HG02763 (cell line): ENCODE results near the gene PKNOX2.

Experiments
- ATAC-seq: cut with Tn5 transposase; IDR thresholded peaks from one replicate; pipeline ENCODE4 v1.9.1; 2021; ENCODE audit warnings: mild to moderate bottlenecking, moderate library complexity; ENCODE audit not compliant: unreplicated experiment

Gene PKNOX2

GRCh38 chr11:125154378-125155099 lies 10.0 kb upstream of the PKNOX2 start:
- no peak for ATAC-seq

- ATAC-seq = no peak
Observed at GRCh38 chr11:125155100-125155444, 9.5 kb upstream of the PKNOX2 start.

GRCh38 chr11:125155767-125156166 lies 8.8 kb upstream of the PKNOX2 start:
- ATAC-seq = no peak

GRCh38 chr11:125156346-125157117 lies 8.0 kb upstream of the PKNOX2 start:
- ATAC-seq = no peak

GRCh38 chr11:125157118-125157733 lies 7.3 kb upstream of the PKNOX2 start:
- no peak for ATAC-seq

- ATAC-seq = no peak
Observed at GRCh38 chr11:125157953-125158680, 6.4 kb upstream of the PKNOX2 start.

- no peak for ATAC-seq
Observed at GRCh38 chr11:125162743-125163142, 1.8 kb upstream of the PKNOX2 start.

GRCh38 chr11:125163431-125164063 lies 1.0 kb upstream of the PKNOX2 start:
- no peak for ATAC-seq

GRCh38 chr11:125164091-125164421 lies 495 bp upstream of the PKNOX2 start:
- no peak for ATAC-seq

GRCh38 chr11:125165111-125165842 lies 726 bp downstream of the PKNOX2 start:
- ATAC-seq = no peak

- no peak for ATAC-seq
Observed at GRCh38 chr11:125165843-125166763, 1.6 kb downstream of the PKNOX2 start.

GRCh38 chr11:125166764-125167291 lies 2.3 kb downstream of the PKNOX2 start:
- ATAC-seq = no peak

GRCh38 chr11:125167292-125167953 lies 2.9 kb downstream of the PKNOX2 start:
- no peak for ATAC-seq

GRCh38 chr11:125167954-125168835 lies 3.6 kb downstream of the PKNOX2 start:
- ATAC-seq = no peak

GRCh38 chr11:125168918-125169456 lies 4.4 kb downstream of the PKNOX2 start:
- ATAC-seq = no peak

GRCh38 chr11:125170001-125170509 lies 5.5 kb downstream of the PKNOX2 start:
- no peak for ATAC-seq

- ATAC-seq = no peak
Observed at GRCh38 chr11:125170510-125171031, 6.0 kb downstream of the PKNOX2 start.
